Inflammatory macrophage treated with lipopolysaccharide for 4 hours (primary cell): ENCODE measurements around the gene COPZ1.
A peak's percentile ranks its signal among the peaks of the same experiment; 100 is the strongest.

Experiments used
- DNase-seq: peaks from one replicate; pipeline ENCODE4 v3.0.0-alpha.2; 2020

The COPZ1 gene

GRCh38 chr12:54359762-54360351 is 34.9 kb downstream of the COPZ1 start:
- DNase-seq, result peak; percentile 65

GRCh38 chr12:54360717-54361456 is 36.0 kb downstream of the COPZ1 start:
- peak; percentile 60 for DNase-seq

- no peak for DNase-seq
These were observed 38.1 kb downstream of the COPZ1 start for GRCh38 chr12:54363047-54363446.

- peak; percentile 74 for DNase-seq
These were observed 38.7 kb downstream of the COPZ1 start for GRCh38 chr12:54363618-54364017.

GRCh38 chr12:54364413-54364812 is 39.5 kb downstream of the COPZ1 start, which contains the start of gene GPR84:
Gene GPR84, minus strand, starts transcription at chr12:54364486. Its CDS starts 635 bp downstream, at chr12:54363851.
- DNase-seq, result peak; percentile 98

GRCh38 chr12:54368025-54368708 is 43.2 kb downstream of the COPZ1 start:
- DNase-seq, result peak; percentile 59

GRCh38 chr12:54368709-54369596 is 44.0 kb downstream of the COPZ1 start:
- DNase-seq, result peak; percentile 90

GRCh38 chr12:54369597-54370131 is 44.7 kb downstream of the COPZ1 start:
- no peak for DNase-seq

- peak; percentile 55 for DNase-seq
These were observed 45.3 kb downstream of the COPZ1 start for GRCh38 chr12:54370171-54370730.

GRCh38 chr12:54371328-54372112 is 46.6 kb downstream of the COPZ1 start:
- no peak for DNase-seq

- no peak for DNase-seq
These were observed 47.3 kb downstream of the COPZ1 start for GRCh38 chr12:54372113-54372806.

GRCh38 chr12:54373649-54374561 is 49.0 kb downstream of the COPZ1 start:
- DNase-seq, result no peak

- DNase-seq, result no peak
These were observed 49.8 kb downstream of the COPZ1 start for GRCh38 chr12:54374562-54375258.

- DNase-seq, result no peak
These were observed 50.3 kb downstream of the COPZ1 start for GRCh38 chr12:54375259-54375579.

GRCh38 chr12:54376596-54376995 is 51.7 kb downstream of the COPZ1 start:
- DNase-seq, result no peak

GRCh38 chr12:54377007-54377406 is 52.1 kb downstream of the COPZ1 start:
- DNase-seq, result no peak

- no peak for DNase-seq
These were observed 53.0 kb downstream of the COPZ1 start for GRCh38 chr12:54377797-54378515.

GRCh38 chr12:54378796-54379397 is 54.0 kb downstream of the COPZ1 start:
- DNase-seq, result no peak
